ENCODE data around the gene NSFL1C.

- TF ChIP-seq GATA3 (IDR thresholded peaks at IDR 0.05; ENCODE audit: low read depth, low read length): no peak
- TF ChIP-seq GATA2 (IDR thresholded peaks at IDR 0.05; ENCODE audit: low read depth, low read length): no peak
Measured at GRCh38 chr20:1402149-1402548, 64.5 kb downstream of the NSFL1C start.
